BLaER1 treated with 17β-estradiol and CSF1 and Interleukin-3, amounts not matched to agents 10 nM and 100 nM (cell line): ENCODE measurements around the gene TRPV2.

ENCODE experiments used
- H3K27ac ChIP-seq, 11 experiments: shearing (Covaris generic); formaldehyde crosslinking; 2 replicates each; pipeline ENCODE4 v1.8.1; 2022
- H3K27me3 ChIP-seq, 11 experiments: shearing (Covaris generic); formaldehyde crosslinking; 2 replicates each; pipeline ENCODE4 v1.8.1; 2022
- H3K36me3 ChIP-seq, 11 experiments: shearing (Covaris generic); formaldehyde crosslinking; 2 replicates each; pipeline ENCODE4 v1.8.1; 2022
- H3K4me1 ChIP-seq, 10 experiments: shearing (Covaris generic); formaldehyde crosslinking; 2 replicates each; pipeline ENCODE4 v1.8.1; 2022
- H3K4me2 ChIP-seq, 11 experiments: shearing (Covaris generic); formaldehyde crosslinking; 2 replicates each; pipeline ENCODE4 v1.8.1; 2022
- H3K4me3 ChIP-seq, 10 experiments: shearing (Covaris generic); formaldehyde crosslinking; 2 replicates each; pipeline ENCODE4 v1.8.1; 2022
- H3K9ac ChIP-seq, 11 experiments: shearing (Covaris generic); formaldehyde crosslinking; 2 replicates each; pipeline ENCODE4 v1.8.1; 2022
- H3K9me3 ChIP-seq, 11 experiments: shearing (Covaris generic); formaldehyde crosslinking; replicated peaks in 1 of 11; 2 replicates each; pipeline ENCODE4 v1.8.1; 2022
- H4K20me1 ChIP-seq, 11 experiments: shearing (Covaris generic); formaldehyde crosslinking; 2 replicates each; pipeline ENCODE4 v1.8.1; 2022
- Cebpa-rat ChIP-seq, 11 experiments: shearing (Covaris generic); IDR thresholded peaks; 2 replicates each; pipeline ENCODE4 v1.8.1; 2022

Gene TRPV2

DNA sequence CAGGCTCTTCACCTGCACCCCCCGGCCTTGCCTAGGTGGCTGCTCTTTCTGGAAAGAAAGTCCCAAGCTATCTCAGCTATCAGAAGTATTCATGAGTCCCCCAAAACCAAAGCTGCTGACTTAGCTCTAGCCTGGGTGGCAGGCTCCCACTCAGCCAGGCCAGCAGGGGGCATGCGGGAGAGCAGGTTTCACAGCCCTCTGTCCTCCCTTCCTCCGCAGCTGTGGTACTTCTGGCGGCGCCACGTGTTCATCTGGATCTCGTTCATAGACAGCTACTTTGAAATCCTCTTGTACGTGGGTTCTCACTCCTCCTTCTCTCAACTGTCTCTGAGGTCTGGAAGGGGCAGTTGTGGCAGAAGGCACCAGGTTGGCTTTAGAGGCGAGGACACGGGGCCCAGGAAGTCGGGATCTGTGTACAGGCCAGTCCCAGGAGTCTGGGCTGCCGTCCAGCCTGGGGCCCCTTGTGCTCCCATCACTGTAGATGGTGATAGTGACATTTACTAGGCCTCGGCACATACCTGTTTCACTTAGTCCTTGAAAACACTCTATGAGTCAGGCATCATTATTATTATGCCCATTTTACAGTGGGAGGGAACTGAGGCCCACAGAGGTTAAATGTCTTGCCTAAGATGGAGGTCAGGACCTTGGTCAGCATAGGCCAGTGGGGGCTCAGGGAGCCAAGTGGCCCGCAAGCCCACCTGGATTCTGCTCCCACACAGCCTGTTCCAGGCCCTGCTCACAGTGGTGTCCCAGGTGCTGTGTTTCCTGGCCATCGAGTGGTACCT is 12.9 kb downstream of the TRPV2 start:
- H3K9ac ChIP-seq = peak overlapping the region in 2 of 11 experiments; percentile 1 to 26; a peak in 1 of 22 replicates

DNA sequence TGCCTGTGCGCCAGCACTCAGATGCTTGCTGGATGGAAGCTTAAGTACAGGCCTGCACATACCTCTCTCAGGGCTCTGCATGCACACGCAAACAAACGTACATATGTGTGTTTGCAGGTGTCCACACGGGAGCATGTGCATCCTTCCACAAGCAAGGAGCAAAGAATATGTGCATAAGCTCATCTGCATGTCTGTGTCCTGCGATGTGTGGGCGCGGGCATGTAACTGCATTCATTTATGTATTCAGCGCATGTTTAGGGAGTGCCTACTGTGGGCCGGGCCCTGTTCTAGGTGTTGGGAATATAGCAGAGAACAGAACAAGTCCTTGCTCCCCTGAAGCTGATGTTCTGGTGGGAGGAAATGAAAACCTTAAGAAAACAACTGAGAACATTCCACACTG is 13.7 kb downstream of the TRPV2 start:
- H3K9me3 ChIP-seq = no peaks in the 10 kb centered on the region
- no peak for TF ChIP-seq Cebpa-rat (IDR thresholded peaks at IDR 0.05)
- H3K27ac ChIP-seq = no peak overlapping the region; a peak in 1 of 22 replicates
- H3K4me1 ChIP-seq = peaks cover 0 to 18% (median 8%) of the 10 kb centered on the region in 10 experiments; a peak in 11 of 20 replicates
- H3K36me3 ChIP-seq = peaks cover 0 to 94% (median 31%) of the 10 kb centered on the region in 11 experiments; a peak in 18 of 22 replicates
- H4K20me1 ChIP-seq = peaks cover 0 to 80% (median 0%) of the 10 kb centered on the region in 11 experiments; a peak in 9 of 22 replicates
- H3K4me2 ChIP-seq = no peak overlapping the region
- H3K4me3 ChIP-seq = no peak overlapping the region
- no peaks in the 10 kb centered on the region for H3K27me3 ChIP-seq
- no peak overlapping the region for H3K9ac ChIP-seq

More for the DNA sequence above, 12.9 kb downstream of the TRPV2 start:
- Histone ChIP-seq H3K4me3 (no peak overlapping the region), H3K27ac (peak overlapping the region in 6 of 11 experiments; percentile 7 to 61 (median 46); a peak in 7 of 22 replicates), H4K20me1 (peaks cover 0 to 83% (median 4%) of the 10 kb centered on the region in 11 experiments; a peak in 10 of 22 replicates), H3K9me3 (no peaks in the 10 kb centered on the region), H3K4me1 (peaks cover 0 to 12% (median 8%) of the 10 kb centered on the region in 10 experiments; a peak in 11 of 20 replicates), H3K27me3 (no peaks in the 10 kb centered on the region), H3K36me3 (peaks cover 0 to 95% (median 36%) of the 10 kb centered on the region in 11 experiments; a peak in 20 of 22 replicates), H3K4me2 (peak overlapping the region in 2 of 11 experiments; percentile 8 to 13; a peak in 1 of 22 replicates)
- TF ChIP-seq Cebpa-rat (IDR thresholded peaks at IDR 0.05) = no peak

- no peaks in the 10 kb centered on the region for H3K27me3 ChIP-seq
- no peak overlapping the region for H3K9ac ChIP-seq
- peaks cover 7 to 34% (median 20%) of the 10 kb centered on the region in 10 experiments; a peak in 18 of 20 replicates for H3K4me1 ChIP-seq
- H3K4me3 ChIP-seq = no peak overlapping the region
- H3K9me3 ChIP-seq = no peaks in the 10 kb centered on the region
- no peak for TF ChIP-seq Cebpa-rat (IDR thresholded peaks at IDR 0.05)
- H3K36me3 ChIP-seq = peaks cover 0 to 81% (median 30%) of the 10 kb centered on the region in 11 experiments; a peak in 18 of 22 replicates
- H3K27ac ChIP-seq = no peak overlapping the region
- no peak overlapping the region for H3K4me2 ChIP-seq
- peaks cover 0 to 79% (median 0%) of the 10 kb centered on the region in 11 experiments; a peak in 9 of 22 replicates for H4K20me1 ChIP-seq
Observed at GRCh38 chr17:16430650-16431049, 15.3 kb downstream of the TRPV2 start.

GRCh38 chr17:16432017-16432416 is 16.6 kb downstream of the TRPV2 start:
- Histone ChIP-seq H3K27ac (no peak overlapping the region), H3K27me3 (no peaks in the 10 kb centered on the region), H3K36me3 (peaks cover 0 to 67% (median 17%) of the 10 kb centered on the region in 11 experiments; a peak in 15 of 22 replicates), H3K4me2 (no peak overlapping the region), H3K4me3 (no peak overlapping the region), H4K20me1 (peaks cover 0 to 66% (median 0%) of the 10 kb centered on the region in 11 experiments; a peak in 7 of 22 replicates), H3K9me3 (no peaks in the 10 kb centered on the region), H3K4me1 (peaks cover 7 to 37% (median 23%) of the 10 kb centered on the region in 10 experiments; a peak in 18 of 20 replicates), H3K9ac (no peak overlapping the region)
- TF ChIP-seq Cebpa-rat (IDR thresholded peaks at IDR 0.05) = no peak

GRCh38 chr17:16433514-16433913 is 18.1 kb downstream of the TRPV2 start:
- H3K4me3 ChIP-seq = no peak overlapping the region
- no peak for TF ChIP-seq Cebpa-rat (IDR thresholded peaks at IDR 0.05)
- no peaks in the 10 kb centered on the region for H3K27me3 ChIP-seq
- peaks cover 0 to 52% (median 6%) of the 10 kb centered on the region in 11 experiments; a peak in 11 of 22 replicates for H3K36me3 ChIP-seq
- H3K9me3 ChIP-seq = no peaks in the 10 kb centered on the region
- peaks cover 0 to 51% (median 0%) of the 10 kb centered on the region in 11 experiments; a peak in 6 of 22 replicates for H4K20me1 ChIP-seq
- no peak overlapping the region for H3K9ac ChIP-seq
- no peak overlapping the region for H3K27ac ChIP-seq
- no peak overlapping the region for H3K4me2 ChIP-seq
- H3K4me1 ChIP-seq = peaks cover 12 to 40% (median 26%) of the 10 kb centered on the region in 10 experiments

GRCh38 chr17:16434662-16435061 is 19.3 kb downstream of the TRPV2 start:
- Histone ChIP-seq H3K4me3 (no peak overlapping the region), H3K4me2 (peak overlapping the region in 9 of 11 experiments; percentile 11 to 52 (median 36); a peak in 11 of 22 replicates), H4K20me1 (peaks cover 0 to 40% (median under 1%) of the 10 kb centered on the region in 11 experiments; a peak in 6 of 22 replicates), H3K36me3 (peaks cover 1 to 41% (median 4%) of the 10 kb centered on the region in 11 experiments; a peak in 18 of 22 replicates), H3K4me1 (peaks cover 12 to 31% (median 24%) of the 10 kb centered on the region in 10 experiments), H3K9me3 (no peaks in the 10 kb centered on the region), H3K27ac (peak overlapping the region in 2 of 11 experiments; percentile 5 to 25; a peak in 1 of 22 replicates), H3K27me3 (no peaks in the 10 kb centered on the region), H3K9ac (peak overlapping the region in 7 of 11 experiments; percentile 11 to 57 (median 36); a peak in 6 of 22 replicates)
- TF ChIP-seq Cebpa-rat (IDR thresholded peaks at IDR 0.05) = no peak

DNA sequence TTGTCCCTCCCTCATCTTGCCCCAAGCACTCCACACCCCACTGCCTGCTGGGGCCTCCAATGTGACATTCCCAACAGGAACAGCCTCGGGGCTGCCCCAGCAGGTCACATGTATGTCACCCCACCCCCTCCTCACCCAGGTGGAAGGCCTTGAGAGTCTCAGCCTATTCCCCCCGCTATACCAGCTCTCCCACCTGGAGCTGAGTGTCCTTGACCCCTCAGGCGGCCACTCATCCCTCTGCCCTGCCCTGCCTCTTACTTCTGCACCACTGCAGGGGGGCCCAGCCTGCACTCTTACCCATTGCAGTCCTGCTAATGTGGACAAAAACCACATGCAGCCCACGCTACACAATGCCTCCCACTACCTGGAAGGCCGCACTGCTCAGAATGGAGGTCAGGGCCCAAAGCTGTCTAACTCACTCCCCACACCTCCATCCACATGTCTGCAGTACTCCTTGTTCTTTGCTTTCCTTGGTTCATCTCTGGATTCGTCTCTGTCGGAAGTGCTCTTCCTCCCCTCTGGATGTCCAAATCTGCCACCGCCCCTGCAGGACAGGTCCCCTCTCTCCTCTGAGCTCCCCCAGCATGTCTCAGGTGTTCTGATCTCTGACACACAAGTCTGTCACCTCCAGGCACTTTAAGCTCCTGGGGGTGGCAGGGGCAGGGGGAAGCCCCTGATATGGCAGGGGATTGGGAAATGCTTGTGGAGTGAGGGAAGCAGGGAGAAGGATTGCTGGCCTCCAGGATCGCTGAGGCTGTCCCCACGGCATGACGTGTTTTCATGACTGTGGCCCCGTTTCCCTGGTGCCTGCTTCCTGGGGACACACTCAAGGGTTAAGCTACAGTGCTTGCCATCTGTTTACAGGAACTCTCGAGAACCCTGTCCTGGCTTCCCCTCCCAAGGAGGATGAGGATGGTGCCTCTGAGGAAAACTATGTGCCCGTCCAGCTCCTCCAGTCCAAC is 20.8 kb downstream of the TRPV2 start:
- no peak for TF ChIP-seq Cebpa-rat (IDR thresholded peaks at IDR 0.05)
- H3K36me3 ChIP-seq = peaks cover 17 to 42% (median 19%) of the 10 kb centered on the region in 11 experiments
- no peak overlapping the region for H3K4me3 ChIP-seq
- H3K9ac ChIP-seq = peak overlapping the region in 3 of 11 experiments; percentile 26 to 44 (median 35); a peak in 4 of 22 replicates
- H3K4me2 ChIP-seq = peak overlapping the region in 2 of 11 experiments; percentile 38 to 52; a peak in 1 of 22 replicates
- 0 out of 22 replicates have a peak overlapping the region, but pooled peaks of 1 of the 11 experiments have one; percentile 12 for H3K27ac ChIP-seq
- no peaks in the 10 kb centered on the region; a peak in 1 of 22 replicates for H3K9me3 ChIP-seq
- no peaks in the 10 kb centered on the region for H3K27me3 ChIP-seq
- peaks cover 12 to 52% (median 16%) of the 10 kb centered on the region in 11 experiments for H4K20me1 ChIP-seq
- H3K4me1 ChIP-seq = peaks cover 25 to 42% (median 34%) of the 10 kb centered on the region in 10 experiments

GRCh38 chr17:16437083-16437482 is 21.7 kb downstream of the TRPV2 start:
- no peak overlapping the region for H3K4me2 ChIP-seq
- H3K27ac ChIP-seq = no peak overlapping the region
- H3K36me3 ChIP-seq = peaks cover 25 to 42% (median 28%) of the 10 kb centered on the region in 11 experiments
- no peaks in the 10 kb centered on the region for H3K27me3 ChIP-seq
- H3K9me3 ChIP-seq = no peaks in the 10 kb centered on the region; a peak in 1 of 22 replicates
- no peak overlapping the region for H3K9ac ChIP-seq
- no peak overlapping the region for H3K4me3 ChIP-seq
- H4K20me1 ChIP-seq = peaks cover 21 to 54% (median 24%) of the 10 kb centered on the region in 11 experiments
- TF ChIP-seq Cebpa-rat (IDR thresholded peaks at IDR 0.05) = no peak
- H3K4me1 ChIP-seq = peaks cover 34 to 51% (median 43%) of the 10 kb centered on the region in 10 experiments
